ENCODE measurements around the gene UBAC2.

Gene UBAC2

GRCh38 chr13:99154064-99154463 is 46.6 kb upstream of the UBAC2 start:
- no peak overlapping the region for H3K4me3 ChIP-seq (ENCODE audit: low read depth in 1 of 2, low read length in 2 of 2)
- H2AFZ ChIP-seq (ENCODE audit: low read depth, low read length), result no peak overlapping the region
- no peaks in the 10 kb centered on the region for H3K27me3 ChIP-seq (ENCODE audit: insufficient read depth, low read length, poor library complexity)
- H3K9ac ChIP-seq (ENCODE audit: low read depth, low read length), result no peak overlapping the region
- ATAC-seq (ENCODE audit: insufficient read depth, low read depth) (no peak), DNase-seq (no peak)
- TF ChIP-seq CTCF (IDR thresholded peaks at IDR 0.05; ENCODE audit: borderline replicate concordance, extremely low read depth, low read length, poor library complexity, severe bottlenecking), result no peak
- TF ChIP-seq EZH2 (IDR thresholded peaks at IDR 0.05; ENCODE audit: borderline replicate concordance, low read depth, low read length, severe bottlenecking), result no peak
- no peaks in the 10 kb centered on the region for H3K9me3 ChIP-seq (ENCODE audit: insufficient read depth, low read length, severe bottlenecking)
- no peaks in the 10 kb centered on the region for H3K4me1 ChIP-seq (ENCODE audit: insufficient read depth, low read length)
- H3K4me2 ChIP-seq (ENCODE audit: insufficient read depth, low read length), result no peak overlapping the region
- no peaks in the 10 kb centered on the region for H4K20me1 ChIP-seq (ENCODE audit: insufficient read depth, low read length)
- H3K27ac ChIP-seq (ENCODE audit: low read length), result no peak overlapping the region
- no peaks in the 10 kb centered on the region for H3K79me2 ChIP-seq (ENCODE audit: insufficient read depth, low read length)
- H3K36me3 ChIP-seq (ENCODE audit: insufficient read depth, low read length), result no peaks in the 10 kb centered on the region

GRCh38 chr13:99155821-99156220 is 44.8 kb upstream of the UBAC2 start:
- H3K27me3 ChIP-seq (ENCODE audit: insufficient read depth, low read length, poor library complexity), result no peaks in the 10 kb centered on the region
- H4K20me1 ChIP-seq (ENCODE audit: insufficient read depth, low read length), result no peaks in the 10 kb centered on the region
- no peak overlapping the region for H3K4me2 ChIP-seq (ENCODE audit: insufficient read depth, low read length)
- H3K4me3 ChIP-seq (ENCODE audit: low read depth in 1 of 2, low read length in 2 of 2), result no peak overlapping the region
- H3K27ac ChIP-seq (ENCODE audit: low read length), result no peak overlapping the region
- no peak overlapping the region for H2AFZ ChIP-seq (ENCODE audit: low read depth, low read length)
- DNase-seq (no peak), ATAC-seq (ENCODE audit: insufficient read depth, low read depth) (no peak)
- no peak overlapping the region for H3K9ac ChIP-seq (ENCODE audit: low read depth, low read length)
- H3K9me3 ChIP-seq (ENCODE audit: insufficient read depth, low read length, severe bottlenecking), result no peaks in the 10 kb centered on the region
- H3K36me3 ChIP-seq (ENCODE audit: insufficient read depth, low read length), result no peaks in the 10 kb centered on the region
- no peaks in the 10 kb centered on the region for H3K4me1 ChIP-seq (ENCODE audit: insufficient read depth, low read length)
- H3K79me2 ChIP-seq (ENCODE audit: insufficient read depth, low read length), result no peaks in the 10 kb centered on the region
- TF ChIP-seq CTCF (IDR thresholded peaks at IDR 0.05; ENCODE audit: borderline replicate concordance, extremely low read depth, low read length, poor library complexity, severe bottlenecking), result no peak

DNA sequence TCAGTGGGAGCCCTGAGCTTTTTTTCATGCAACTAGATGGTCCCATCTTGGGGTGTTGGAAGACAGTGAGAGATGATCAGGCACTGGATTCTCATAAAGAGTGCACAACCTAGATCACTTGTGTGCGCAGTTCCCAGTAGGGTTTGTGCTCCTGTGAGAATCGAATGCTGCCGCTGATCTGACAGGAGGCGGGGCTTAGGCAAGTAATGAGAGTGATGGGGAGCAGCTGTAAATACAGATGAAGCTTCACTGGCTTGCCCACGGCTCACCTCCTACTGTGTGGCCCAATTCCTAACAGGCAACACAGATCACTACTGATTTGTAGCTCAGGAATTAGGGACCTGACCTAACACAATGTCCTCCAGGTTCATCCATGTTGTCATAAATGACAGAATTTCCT is 43.6 kb upstream of the UBAC2 start:
- H3K4me2 ChIP-seq (ENCODE audit: insufficient read depth, low read length), result no peak overlapping the region
- H4K20me1 ChIP-seq (ENCODE audit: insufficient read depth, low read length), result no peaks in the 10 kb centered on the region
- no peak overlapping the region for H3K27ac ChIP-seq (ENCODE audit: low read length)
- ATAC-seq (ENCODE audit: insufficient read depth, low read depth) (no peak), DNase-seq (no peak)
- H2AFZ ChIP-seq (ENCODE audit: low read depth, low read length), result no peak overlapping the region
- no peaks in the 10 kb centered on the region for H3K4me1 ChIP-seq (ENCODE audit: insufficient read depth, low read length)
- H3K27me3 ChIP-seq (ENCODE audit: insufficient read depth, low read length, poor library complexity), result no peaks in the 10 kb centered on the region
- no peaks in the 10 kb centered on the region for H3K9me3 ChIP-seq (ENCODE audit: insufficient read depth, low read length, severe bottlenecking)
- no peaks in the 10 kb centered on the region for H3K79me2 ChIP-seq (ENCODE audit: insufficient read depth, low read length)
- no peak overlapping the region for H3K4me3 ChIP-seq (ENCODE audit: low read depth in 1 of 2, low read length in 2 of 2)
- TF ChIP-seq EZH2 (IDR thresholded peaks at IDR 0.05; ENCODE audit: borderline replicate concordance, low read depth, low read length, severe bottlenecking), result no peak
- TF ChIP-seq CTCF (IDR thresholded peaks at IDR 0.05; ENCODE audit: borderline replicate concordance, extremely low read depth, low read length, poor library complexity, severe bottlenecking), result no peak
- H3K36me3 ChIP-seq (ENCODE audit: insufficient read depth, low read length), result no peaks in the 10 kb centered on the region
- no peak overlapping the region for H3K9ac ChIP-seq (ENCODE audit: low read depth, low read length)

- H3K4me2 ChIP-seq (ENCODE audit: insufficient read depth, low read length), result no peak overlapping the region
- H2AFZ ChIP-seq (ENCODE audit: low read depth, low read length), result no peak overlapping the region
- no peaks in the 10 kb centered on the region for H4K20me1 ChIP-seq (ENCODE audit: insufficient read depth, low read length)
- no peak for ATAC-seq (ENCODE audit: insufficient read depth, low read depth)
- no peak overlapping the region for H3K27ac ChIP-seq (ENCODE audit: low read length)
- no peaks in the 10 kb centered on the region for H3K79me2 ChIP-seq (ENCODE audit: insufficient read depth, low read length)
- no peaks in the 10 kb centered on the region for H3K27me3 ChIP-seq (ENCODE audit: insufficient read depth, low read length, poor library complexity)
- H3K4me1 ChIP-seq (ENCODE audit: insufficient read depth, low read length), result no peaks in the 10 kb centered on the region
- no peaks in the 10 kb centered on the region for H3K9me3 ChIP-seq (ENCODE audit: insufficient read depth, low read length, severe bottlenecking)
- no peak overlapping the region for H3K9ac ChIP-seq (ENCODE audit: low read depth, low read length)
- H3K36me3 ChIP-seq (ENCODE audit: insufficient read depth, low read length), result no peaks in the 10 kb centered on the region
- no peak for TF ChIP-seq EZH2 (IDR thresholded peaks at IDR 0.05; ENCODE audit: borderline replicate concordance, low read depth, low read length, severe bottlenecking)
- TF ChIP-seq CTCF (IDR thresholded peaks at IDR 0.05; ENCODE audit: borderline replicate concordance, extremely low read depth, low read length, poor library complexity, severe bottlenecking), result no peak
- H3K4me3 ChIP-seq (ENCODE audit: low read depth in 1 of 2, low read length in 2 of 2), result no peak overlapping the region
- DNase-seq, result no peak
Observed at GRCh38 chr13:99158846-99159245, 41.8 kb upstream of the UBAC2 start.

Measured in DND-41 (cell line).